G401.6 (cell line): ENCODE measurements around the gene KLB.

ENCODE experiments used
- FAIRE-seq: peaks from 2 replicates; lab custom pipeline; 2012; peaks lifted over from hg19 to GRCh38; lab: Jason Lieb, UNC

The KLB gene

GRCh38 chr4:39464886-39465501 is 58.3 kb downstream of the KLB start:
- FAIRE-seq, result no peak

DNA sequence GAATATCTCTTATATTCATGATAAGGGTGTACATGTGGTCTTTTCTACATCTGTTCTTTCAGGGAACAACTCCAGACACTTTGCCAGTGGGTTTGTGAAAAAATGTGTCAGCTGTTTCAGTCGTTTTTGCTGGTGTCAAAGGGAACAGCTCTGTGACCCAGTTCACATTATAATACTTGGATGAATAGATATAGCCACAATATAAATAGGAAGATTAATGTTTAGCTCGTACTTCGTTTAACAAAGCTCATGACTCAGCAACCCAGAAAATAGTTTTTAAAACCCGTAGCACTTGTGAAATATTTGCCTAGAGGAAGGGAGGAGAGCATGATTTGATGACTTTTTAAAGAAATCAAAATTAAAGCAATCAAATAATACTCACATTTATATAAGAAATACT is 60.0 kb downstream of the KLB start:
- FAIRE-seq, result no peak

DNA sequence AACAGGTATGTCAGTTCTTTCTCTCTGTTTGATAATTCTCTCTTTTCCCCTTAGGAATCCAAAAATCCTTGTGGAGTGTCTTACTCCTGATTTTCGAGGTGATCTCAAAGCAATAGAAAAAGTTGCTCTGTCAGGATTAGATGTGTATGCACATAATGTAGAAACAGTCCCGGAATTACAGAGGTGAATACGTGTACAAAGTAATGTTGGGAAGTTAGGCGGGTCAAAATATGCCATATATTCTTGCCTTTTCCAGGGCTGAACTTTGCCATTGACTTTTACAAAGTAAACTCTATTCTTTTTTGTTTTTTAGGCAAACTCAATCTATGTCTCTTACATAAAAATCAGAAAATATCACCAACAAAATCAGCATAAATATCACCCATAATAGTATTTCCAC is 60.7 kb downstream of the KLB start:
- FAIRE-seq, result no peak

- peak; percentile 99 for FAIRE-seq
Observed at GRCh38 chr4:39469429-39470077, 62.8 kb downstream of the KLB start.

DNA sequence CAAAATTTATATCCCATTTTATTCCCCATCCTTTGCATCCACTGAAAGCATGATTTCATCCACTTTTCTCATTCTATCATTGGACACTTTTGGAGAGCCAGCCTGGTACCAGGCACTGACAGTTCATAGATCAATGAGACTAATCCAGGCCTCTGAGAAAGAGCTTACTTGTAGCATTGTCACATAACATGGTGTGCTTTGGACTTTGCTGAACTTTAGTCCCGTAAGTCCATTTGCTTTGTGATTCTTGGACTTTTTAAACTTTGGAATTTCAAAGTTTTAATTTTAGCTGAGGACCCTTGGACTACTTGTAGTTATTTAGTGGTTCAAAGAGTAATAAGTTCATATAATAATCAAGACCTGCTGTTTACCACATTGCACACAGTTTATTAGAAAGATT is 63.7 kb downstream of the KLB start:
- FAIRE-seq, result no peak

DNA sequence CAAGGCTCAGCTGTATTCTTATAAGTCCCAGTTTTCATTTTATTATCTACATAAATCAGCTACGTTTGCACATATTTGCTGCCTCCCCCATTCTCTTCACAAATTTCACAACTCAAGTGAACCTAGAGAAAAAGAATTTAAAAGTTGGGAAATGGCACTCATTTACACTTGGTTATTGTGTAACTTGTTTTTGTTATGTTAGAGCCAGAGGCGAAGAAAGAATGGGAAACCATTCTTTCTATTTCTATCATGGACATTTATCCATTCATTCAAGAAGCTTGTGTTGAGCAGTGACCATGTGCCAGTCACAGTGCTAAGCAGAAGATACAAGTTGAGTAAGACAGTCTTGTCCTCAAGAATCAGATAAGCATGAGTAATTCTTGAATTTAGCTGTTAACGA is 65.7 kb downstream of the KLB start:
- no peak for FAIRE-seq

DNA sequence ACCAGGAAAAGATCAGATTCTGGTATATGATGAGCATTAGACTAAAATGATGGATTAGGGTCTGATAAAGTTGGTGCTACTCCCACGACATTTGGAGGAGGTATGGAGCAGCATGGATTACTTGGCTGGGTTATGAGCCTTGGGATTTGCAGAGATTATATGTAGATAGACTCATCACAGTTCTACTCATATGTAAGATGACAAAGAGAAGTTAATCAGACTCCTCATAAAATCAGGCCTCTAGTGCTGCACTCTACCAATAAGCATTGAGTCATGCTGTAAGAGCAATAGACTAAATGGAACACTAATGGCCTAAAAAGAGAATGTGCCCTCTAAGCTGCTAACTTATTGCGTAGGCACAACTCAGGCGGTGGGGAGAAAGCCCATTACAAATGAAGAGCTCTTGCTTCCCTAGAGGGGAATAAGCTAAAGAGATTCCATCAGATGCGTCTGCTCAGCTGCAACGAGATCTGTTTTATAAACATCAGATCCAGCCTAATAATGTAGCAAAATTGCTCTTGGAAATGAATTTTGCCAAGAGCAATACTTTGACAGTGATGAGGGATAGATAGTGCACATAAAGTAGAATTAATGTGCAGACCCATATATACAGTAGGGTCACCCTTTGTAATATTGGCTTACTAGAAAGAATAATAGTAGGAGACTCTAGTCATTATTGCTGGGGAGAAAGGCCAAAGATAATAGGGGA is 69.6 kb downstream of the KLB start:
- no peak for FAIRE-seq

DNA sequence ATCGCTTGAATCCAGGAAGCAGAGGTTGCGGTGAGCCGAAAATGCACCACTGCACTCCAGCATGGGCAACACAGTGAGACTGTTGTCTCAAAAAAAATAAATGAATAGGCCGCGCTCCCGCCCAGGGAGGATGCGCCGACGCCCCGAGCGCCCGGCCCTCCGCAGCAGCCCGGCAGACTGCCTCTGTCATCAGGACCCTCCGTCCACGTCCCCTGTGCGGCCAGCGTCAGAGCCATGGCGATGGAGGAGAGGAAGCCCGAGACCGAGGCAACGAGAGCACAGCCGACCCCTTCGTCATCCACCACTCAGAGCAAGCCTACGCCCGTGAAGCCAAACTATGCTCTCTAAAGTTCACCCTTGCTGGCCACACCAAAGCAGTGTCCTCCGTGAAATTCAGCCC is 73.5 kb downstream of the KLB start:
- no peak for FAIRE-seq

DNA sequence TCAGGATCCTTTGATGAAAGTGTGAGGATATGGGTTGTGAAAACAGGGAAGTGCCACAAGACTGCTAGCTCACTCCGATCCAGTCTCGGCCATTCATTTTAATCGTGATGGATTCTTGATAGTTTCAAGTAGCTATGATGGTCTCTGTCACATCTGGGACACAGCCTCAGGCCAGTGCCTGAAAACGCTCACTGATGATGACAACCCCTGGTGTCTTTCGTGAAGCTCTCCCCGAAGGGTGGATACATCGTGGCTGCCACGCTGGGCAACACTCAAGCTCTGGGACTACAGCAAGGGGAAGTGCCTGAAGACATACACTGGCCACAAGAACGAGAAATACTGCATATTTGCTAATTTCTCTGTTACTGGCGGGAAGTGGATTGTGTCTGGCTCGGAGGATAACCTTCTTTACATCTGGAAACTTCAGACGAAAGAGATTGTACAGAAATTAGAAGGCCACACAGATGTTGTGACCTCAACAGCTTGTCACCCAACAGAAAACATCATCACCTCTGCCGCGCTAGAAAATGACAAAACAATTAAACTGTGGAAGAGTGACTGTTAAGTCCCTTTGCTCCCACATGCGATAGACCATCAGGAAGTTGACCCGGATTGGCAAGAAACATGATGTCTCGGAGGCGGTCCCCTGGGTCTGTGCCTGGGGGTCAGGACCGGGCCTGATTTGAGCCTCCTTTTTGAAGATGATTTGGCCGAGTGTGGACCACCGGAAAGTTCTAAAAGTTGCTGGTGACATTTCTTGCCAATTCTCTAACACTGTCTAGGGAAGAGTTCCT is 74.4 kb downstream of the KLB start:
- FAIRE-seq, result no peak

DNA sequence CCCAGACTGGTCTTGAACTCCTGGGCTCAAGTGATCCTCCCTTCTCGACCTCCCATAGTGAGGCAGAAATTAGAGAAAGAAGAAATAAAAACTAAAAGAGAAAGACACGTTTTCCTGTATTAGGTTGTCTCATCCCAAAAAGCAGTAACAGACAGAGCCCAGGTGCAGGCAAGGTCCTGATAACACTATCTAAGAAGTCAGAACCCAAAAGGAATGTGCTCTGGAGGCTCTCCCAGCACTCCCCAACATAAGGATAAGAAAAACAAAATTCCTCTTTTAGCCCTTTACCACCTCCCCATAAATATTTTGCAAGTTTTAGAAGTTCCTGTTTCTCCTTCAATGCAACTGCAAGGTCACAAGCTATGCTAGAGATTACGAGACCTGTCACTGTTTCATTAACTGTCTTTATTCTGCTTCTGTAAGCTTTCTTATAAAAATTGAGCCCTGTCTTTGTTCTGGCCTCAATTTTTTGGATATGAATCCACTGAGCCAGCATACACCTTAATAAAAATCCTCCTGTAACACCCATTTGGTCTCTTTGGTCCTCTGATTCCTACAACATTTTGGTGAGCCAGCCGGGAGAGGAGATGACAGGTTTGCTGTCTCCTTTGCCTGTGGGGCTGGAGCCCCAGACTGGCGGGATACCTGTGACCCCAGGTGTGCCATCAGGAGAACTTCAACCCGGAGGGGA is 78.0 kb downstream of the KLB start:
- no peak for FAIRE-seq

DNA sequence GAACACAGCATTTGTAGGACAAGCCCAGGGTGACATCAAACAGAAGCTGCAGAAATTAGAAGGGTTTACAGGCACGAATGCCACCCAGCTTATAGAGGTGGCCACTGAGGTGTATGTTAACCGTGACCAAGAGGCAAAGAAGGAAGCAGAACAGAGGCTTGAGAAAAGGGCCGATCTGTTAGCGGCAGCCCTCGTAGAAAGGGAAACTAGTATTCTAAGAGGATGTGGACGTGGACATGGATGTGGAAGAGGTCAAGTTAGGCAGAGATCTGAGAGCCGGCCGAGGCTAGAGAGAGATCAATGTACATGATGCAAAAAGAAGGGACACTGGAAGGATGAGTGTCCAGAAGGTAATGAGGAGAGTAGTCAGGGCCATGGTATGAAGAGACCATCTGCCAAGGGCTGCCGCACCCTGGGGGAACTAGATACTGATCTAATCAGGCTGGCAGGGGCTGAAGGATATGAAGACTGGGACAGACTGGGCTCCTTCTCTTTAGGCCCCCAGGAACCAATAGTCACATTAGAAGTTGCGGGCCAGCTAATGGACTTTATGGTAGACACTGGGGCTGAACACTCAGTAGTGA is 79.6 kb downstream of the KLB start:
- no peak for FAIRE-seq

DNA sequence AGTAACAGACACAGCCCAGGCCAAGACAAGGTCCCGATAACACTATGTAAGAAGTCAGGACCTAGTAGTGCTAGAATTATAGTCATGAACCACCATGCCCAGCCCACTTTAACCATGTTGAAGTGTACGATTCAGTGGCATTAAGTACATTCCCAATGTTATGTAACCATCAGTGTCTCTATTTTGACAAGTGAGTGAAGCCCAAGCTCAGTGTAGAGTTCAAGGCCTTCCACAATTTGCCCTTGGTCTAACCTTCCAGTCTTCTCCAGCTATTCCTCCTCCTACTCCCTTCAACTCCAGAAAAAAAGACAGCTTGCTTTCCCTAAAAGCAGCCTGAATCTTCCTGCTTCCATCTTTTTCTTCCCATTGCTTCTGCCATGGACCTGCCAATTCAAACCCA is 83.6 kb downstream of the KLB start:
- FAIRE-seq, result no peak

DNA sequence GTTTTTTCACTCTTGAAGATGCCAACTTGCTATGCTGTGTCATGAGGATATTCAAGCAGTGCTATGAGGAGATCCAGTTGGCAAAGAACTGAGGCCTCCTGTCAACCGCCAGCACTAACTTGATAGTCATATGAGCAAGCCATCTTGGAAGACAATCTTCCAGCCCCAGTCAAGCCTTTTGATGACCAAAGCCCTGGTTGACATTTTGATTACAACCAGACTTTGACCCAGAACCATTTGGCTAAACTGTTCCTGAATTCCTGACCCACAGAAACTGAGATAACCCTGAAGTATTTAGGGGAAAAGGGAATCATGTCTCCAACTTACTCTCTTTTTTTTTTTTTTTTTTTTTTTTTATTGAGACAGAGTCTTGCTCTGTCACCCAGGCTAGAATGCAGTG is 87.6 kb downstream of the KLB start:
- FAIRE-seq, result no peak

DNA sequence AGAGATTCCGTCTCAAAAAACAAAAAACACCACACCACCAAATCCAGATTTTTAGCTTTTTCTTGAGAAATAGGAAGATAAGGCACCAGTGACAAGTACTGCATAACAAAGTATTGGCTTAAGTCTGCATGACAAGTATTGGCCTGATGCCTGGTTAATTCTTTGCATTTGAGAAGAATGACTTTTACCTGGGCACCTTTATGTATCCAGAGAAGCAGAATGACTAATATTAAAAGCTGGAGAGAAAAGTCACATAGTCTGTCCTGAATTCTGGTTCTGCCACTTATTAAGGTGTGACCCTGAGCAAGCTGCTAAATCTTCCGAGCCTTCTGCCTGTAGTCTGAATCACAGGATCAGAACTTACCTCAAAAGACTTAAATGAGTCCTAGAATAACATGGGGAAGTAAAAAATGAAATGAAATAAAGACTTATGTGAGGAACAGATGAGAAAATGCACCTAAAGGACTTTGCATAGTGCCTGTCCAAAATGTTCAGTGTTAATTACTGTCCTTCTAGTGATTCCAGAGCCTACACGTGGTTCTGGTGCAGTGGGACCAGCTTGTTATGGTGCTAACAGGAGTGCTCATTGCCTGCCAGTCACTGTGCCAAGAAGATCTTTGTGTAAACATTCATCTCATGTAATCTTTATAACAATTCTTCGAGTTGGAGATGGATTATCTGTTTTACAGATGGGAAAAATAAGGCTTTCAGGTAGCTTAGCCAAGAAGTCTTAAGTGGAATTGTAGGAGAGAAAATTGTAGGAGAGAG is 88.9 kb downstream of the KLB start:
- no peak for FAIRE-seq

- no peak for FAIRE-seq
Observed at GRCh38 chr4:39497909-39498726, 91.4 kb downstream of the KLB start.

- no peak for FAIRE-seq
Observed at GRCh38 chr4:39498727-39499020, 91.9 kb downstream of the KLB start.
